T-helper 2 cell (primary cell): ENCODE results near the gene INS.

Source experiments
- DNase-seq, 5 experiments: peaks; one replicate each; pipeline versions ENCODE4 v3.0.0 to v3.0.0-alpha.2; 2012 to 2022
- total RNA-seq, 2 donors: gene quantifications; one replicate each; lab custom pipeline; 2026; lab: John Stamatoyannopoulos, UW

The INS gene
- 0 reads per million in 2 donors for total RNA-seq

DNA sequence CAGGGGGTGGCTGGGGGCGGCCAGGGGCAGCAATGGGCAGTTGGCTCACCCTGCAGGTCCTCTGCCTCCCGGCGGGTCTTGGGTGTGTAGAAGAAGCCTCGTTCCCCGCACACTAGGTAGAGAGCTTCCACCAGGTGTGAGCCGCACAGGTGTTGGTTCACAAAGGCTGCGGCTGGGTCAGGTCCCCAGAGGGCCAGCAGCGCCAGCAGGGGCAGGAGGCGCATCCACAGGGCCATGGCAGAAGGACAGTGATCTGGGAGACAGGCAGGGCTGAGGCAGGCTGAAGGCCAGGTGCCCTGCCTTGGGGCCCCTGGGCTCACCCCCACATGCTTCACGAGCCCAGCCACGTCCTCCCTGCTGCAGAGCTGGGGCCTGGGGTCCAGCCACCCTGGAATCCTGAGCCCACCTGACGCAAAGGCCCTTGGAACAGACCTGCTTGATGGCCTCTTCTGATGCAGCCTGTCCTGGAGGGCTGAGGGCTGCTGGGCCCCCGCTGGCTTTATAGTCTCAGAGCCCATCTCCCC is at the start of gene INS:
INS (minus strand) TSS at position 474 of the 524 bp plus-strand sequence; CDS start at position 236, 238 bp downstream.
- no peak for DNase-seq

DNA sequence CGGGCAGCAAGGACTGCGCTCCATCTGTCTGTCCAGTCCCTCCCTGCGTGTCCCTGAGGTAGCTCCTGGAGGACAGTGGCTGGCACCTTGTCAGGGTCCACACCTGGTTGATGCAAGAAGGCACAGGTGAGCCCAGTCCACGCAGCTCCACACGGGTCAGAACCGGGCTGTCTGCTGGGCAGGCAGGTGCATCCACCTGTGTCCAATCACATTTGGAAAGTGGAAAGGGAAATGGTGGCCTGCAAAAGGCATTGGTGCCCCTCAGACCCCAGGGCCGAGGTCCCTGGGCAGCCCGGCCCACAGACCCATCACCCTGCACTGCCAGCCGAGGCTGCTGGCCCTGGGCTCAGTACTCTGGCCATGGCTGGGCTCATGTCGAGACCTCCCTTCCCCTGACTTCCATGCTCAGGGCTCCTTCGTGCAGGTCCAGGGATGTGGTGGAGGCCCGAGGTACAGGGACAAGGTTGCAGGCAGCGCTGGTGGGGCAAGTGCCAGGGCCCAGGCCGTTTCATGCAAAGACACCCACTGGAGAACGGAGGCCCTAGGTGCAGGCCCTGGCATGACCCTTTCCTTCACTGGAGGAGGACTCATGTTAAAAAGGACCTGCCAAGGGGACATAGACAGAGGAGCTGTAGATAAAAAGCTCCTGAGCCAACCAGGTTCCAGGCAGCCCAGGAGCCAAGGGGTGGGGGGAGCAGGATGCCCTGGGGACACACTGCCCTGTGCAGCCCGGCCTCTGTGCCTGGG is 49.5 kb upstream of the INS start:
- DNase-seq, result no peak

DNA sequence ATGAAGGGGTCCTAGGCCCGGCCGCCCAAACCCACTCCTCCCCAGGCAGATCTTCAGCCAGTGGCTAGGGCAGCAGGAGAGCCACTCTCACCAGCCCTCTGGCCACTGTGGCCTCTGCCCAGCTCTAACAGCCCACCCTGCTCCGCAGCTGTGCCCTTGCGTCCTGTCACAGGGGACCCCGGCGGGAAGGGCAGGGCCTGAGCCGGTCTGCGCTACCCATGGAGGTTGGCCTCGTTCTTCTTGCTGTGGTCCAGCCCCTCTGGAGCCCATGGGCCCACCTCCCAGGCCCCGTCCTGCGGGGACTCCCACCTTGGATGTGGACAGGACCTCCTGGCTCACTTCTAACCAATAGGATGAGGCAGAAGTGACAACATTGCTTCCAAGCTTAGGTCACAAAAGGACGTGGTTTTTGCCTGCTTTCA is 48.9 kb upstream of the INS start:
- no peak for DNase-seq

- DNase-seq, result peak in 1 of 5 experiments; percentile 4
Observed at GRCh38 chr11:2209370-2209801, 48.4 kb upstream of the INS start.

DNA sequence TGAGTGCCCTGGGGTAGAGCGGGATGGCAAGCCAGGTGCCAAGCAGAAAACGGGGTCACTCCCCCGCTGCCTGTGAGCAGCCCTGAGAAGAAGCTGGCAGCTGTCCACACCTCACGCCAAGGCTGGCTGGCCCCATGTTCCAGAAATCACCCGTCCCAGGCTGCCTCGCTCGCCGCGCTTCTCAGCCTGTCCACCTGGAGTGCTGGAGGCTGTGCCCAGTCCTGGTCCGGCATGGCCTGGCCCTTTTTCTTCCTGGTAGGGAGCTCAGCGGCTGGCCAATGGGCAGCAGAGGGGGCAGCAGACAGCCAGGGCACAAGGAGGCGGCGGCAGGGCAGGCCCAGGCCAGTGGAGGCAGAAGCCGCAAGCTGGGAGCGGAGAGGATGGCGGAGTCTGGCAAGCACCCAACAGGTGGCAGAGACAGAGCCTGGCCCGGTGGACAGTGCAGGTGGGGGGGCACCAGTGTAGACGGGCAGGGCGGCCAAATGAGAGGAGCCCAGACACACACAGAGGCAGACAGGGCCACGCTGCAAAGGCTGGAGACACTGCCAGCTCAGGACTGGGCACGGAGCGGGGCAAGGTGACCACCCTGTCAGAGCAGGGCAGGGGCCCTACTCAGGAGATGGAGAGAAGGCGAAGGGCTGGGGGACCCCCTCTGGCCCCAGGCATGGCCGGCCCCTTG is 47.8 kb upstream of the INS start:
- peak in 1 of 5 experiments; percentile 6 for DNase-seq

- DNase-seq, result peak in 1 of 5 experiments; percentile 3
Observed at GRCh38 chr11:2207773-2208621, 47.0 kb upstream of the INS start.

DNA sequence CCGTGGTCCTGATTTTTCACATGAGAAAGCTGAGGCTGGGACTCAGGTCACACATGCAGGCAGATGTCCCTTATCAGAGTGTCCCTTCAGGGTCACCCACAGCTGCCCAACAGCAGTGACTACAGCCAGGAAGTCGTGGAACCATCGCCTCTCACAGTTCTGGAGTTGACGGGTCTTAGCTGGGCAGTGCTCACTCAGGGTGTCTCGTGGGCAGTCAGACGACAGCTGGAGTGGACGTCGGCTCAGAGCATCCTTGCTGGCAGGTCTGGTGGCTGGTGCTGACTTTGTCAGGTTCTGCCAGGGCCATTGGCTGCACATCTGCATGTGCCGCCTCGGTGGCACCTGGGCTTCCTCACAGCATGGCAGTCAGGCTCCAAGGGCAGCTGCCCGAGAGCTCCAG is 46.2 kb upstream of the INS start:
- DNase-seq, result peak in 1 of 5 experiments; percentile 4

GRCh38 chr11:2205981-2206690 is 45.1 kb upstream of the INS start:
- DNase-seq, result no peak

DNA sequence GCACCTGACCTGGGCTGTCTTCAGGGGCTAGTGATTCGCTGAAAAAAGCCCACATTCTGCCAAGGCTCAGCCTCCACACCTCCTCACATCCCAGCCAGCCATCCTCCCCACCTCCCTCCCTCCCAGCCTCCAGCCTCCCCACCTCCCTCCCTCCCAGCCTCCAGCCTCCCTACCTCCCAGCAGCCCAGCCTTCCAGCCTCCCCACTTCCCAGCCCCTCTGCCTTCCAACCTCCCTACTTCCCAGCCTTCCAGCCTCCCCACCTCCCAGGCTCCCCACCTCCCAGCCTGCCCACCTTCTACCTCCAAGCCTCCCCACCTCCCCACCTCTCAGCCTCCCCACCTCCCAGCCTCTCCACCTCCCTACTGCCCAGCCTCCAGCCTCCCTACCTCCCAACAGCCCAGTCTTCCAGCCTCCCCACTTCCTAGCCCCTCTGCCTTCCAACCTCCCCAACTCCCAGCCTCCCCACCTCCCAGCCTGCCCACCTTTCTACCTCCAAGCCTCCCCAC is 44.3 kb upstream of the INS start:
- DNase-seq, result peak in 1 of 5 experiments; percentile 5

DNA sequence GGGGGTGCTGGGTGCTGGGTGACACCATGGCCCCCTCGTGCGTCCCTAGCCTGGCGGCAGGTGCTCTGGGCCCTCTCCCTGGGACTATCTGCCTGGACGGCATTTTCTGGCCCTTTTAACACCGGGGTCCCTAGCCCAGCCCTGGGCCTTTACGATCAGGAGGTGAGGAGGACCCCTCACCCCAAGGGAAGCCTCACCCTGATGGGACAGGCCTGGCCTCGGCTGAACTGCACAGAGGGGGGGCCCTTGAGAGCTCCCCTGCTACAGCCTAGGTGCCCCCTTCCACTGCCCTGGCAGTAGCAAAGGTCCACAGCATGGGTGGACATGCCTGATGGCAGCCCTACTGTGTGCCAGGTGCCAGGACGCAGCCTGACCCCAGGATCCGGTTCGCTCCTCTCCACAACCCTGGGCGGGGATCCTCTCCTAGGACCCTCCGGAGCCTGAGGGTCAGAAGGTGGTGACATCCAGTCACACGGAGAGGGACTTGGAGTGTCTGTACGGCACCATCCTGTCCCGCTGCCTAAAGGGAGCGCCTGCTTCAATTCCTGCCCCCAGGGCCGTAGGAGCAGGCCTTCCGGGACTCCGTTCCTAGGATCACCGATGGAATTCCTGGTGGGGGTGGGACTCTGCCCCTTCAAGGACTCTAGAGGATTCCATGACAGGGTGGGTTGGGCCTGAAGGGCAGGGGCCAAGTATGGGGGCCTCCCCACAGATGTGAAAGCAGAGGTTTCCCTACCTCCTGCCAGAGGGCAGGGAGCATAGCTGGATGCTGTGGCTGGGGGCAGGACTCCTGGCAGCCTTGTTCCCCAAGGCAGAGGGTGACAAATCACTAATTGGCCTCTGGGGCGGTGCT is 43.6 kb upstream of the INS start:
- no peak for DNase-seq

- peak in 1 of 5 experiments; percentile 6 for DNase-seq
Observed at GRCh38 chr11:2203440-2204259, 42.6 kb upstream of the INS start.

- peak in 1 of 5 experiments; percentile 5 for DNase-seq
Observed at GRCh38 chr11:2202900-2203439, 42.0 kb upstream of the INS start.

DNA sequence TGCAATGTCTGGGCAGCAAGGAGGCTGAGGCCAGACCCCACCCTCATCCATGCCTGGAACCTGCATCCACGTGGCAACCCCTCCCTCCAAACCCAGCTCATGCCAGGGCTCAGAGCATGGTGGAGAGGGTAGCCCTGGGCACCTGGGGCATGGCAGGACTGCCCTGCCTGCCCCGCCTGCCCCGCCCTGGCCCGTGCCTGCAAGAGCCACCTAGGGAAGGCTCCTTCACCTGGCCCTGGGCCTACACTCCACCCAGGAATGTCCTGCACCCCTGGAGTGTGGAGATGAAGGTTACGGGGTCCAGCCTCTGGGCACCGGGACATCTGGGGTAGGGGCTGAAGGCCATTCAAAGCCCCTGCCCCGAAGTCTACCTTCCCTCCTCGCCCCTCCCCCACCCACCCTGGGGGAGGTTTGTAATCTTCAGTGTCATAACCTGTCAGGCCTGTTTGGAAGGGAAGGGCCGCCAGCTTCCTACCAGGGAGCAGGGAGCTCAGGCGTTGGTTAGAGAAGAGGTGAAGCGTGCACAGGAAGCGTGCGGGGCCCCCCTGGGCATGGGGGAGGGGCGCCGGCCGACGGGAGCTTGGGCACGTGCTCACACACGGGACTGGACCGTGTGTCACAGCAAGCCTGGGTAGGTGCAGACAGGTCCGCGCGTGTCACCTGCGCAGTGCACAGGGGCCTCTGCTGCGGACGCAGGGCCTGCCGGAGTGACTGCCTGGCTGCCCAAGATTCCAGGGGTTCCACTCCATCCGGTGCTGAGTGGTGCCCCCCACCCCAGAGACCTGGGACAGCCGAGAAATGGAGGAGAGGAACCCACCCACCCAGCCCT is 41.3 kb upstream of the INS start:
- DNase-seq, result no peak

DNA sequence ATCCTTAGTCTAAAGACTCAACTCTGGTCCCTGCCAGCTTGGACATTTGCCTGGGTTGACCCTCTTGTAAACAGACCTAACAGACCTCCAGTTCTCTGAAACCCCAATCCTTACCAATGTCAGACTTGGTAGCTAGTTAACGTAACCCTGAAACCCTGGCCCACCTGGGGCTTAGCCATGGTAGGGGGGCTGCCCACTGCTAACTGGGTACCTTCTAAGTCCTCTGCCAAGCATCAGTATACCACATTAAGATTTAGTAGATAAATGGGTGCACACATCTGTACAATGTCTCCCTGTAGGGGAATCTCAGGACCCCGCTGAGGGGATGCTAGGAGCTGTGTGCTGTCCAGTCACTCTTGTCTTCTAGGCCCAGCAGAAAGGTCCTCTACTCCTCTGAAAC is 40.5 kb upstream of the INS start:
- no peak for DNase-seq

DNA sequence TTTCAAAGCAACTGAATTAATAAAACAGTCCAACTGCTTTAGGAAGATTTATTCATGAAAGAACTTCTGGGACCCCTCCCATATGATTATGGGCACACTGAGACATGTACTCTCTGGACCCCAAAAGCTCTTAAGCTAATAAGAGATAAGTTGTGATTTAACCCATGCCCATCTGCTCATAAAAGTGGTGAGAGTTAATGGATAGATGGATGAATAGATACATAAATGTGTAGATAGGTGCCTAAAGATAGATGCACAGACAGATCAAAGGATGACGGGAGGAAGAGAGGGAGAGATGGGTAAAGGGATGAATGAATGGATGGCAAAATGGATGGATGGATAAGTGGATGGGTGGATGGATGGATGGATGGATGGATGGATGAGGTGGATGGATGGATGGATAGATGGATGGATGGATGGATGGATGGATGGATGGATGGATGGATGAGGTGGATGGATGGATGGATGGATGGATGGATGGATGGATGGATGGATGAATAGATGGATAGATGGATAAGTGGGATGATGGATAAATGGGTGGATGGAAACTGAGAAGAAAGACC is 40.0 kb upstream of the INS start:
- DNase-seq, result no peak

GRCh38 chr11:2200536-2200935 is 39.5 kb upstream of the INS start:
- no peak for DNase-seq

DNA sequence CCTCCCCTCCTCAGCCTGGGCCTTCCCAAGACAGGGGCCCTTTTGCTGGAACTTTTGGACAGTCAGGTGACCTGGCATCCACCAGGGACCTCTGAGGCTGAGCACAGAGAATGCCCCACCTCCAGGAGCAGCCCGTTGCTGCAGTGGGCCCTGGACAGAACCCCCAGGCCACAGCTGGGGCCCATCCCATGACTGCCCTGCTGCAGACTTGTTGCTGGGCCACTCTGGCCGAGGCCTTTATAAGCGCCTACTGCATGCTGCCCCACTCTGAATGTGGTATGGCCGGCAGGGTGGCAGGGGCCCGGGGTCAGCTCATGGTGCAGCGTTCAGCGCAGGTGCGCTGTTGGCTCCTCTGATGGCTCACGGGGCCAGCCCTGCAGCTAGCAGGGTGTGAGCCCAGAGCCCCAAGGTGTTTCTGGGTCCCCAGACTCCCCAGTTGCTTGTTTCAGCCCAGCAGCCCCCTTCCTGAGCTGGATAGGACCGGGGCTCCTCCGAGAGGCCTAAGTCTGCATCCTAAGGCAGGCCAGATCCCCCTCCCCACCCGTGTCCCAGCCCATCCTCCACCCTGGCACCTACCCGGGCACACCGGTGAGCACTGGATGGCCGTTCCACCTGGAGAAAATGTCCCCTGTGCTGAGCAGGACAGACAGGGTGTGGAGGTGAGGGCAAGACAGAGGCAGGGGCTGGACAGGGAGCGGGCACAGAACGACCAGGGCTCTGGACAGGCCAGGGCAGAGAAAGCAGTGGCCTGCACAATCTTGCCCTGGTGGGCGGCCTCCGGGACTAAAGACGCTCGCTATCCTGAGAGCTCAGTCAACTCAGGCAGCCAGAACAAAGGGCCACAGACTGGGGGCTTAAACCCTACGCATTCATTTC is 38.7 kb upstream of the INS start:
- no peak for DNase-seq
